HG03342 (cell line): Measurements from ENCODE around the gene SAPCD2.

ENCODE experiments used
- ATAC-seq: cut with Tn5 transposase; IDR thresholded peaks from one replicate; pipeline ENCODE4 v1.9.1; 2021; ENCODE audit warnings: mild to moderate bottlenecking, moderate library complexity; ENCODE audit not compliant: unreplicated experiment

Gene SAPCD2

DNA sequence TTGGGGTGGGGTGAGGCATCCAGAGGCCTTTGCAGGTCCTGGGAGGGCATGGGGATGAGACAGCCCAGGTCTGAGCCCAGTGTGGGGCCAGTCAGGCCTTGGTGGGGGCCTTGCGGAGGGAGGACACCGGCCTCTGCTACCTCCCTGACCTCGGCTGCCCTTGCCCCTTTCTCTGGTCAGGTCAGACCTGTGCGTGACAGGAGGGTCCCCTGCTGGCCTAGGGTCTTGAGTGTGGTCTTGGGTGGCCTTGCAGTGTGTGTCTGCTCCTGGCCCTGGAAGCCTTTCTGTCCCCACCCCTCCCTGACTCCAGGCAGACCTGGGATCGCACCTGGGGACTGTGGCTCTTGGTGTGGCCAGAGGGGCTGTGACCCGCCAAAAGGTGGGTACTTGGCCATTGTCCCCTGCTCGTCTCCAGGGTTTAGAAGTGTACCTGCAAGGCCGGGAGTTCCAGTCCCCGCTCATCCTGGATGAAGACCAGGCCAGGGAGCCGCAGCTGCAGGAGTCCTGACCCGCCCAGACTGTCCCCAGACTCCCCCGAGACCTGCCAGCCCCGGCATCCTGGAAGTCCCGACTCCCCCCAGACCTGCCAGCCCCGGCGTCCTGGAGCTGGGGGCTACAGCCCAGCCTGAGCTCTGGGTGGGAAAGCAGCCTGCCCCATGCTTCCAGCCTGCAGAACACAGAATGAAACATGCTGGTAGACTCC is 12.0 kb upstream of the SAPCD2 start:
- ATAC-seq: no peak

DNA sequence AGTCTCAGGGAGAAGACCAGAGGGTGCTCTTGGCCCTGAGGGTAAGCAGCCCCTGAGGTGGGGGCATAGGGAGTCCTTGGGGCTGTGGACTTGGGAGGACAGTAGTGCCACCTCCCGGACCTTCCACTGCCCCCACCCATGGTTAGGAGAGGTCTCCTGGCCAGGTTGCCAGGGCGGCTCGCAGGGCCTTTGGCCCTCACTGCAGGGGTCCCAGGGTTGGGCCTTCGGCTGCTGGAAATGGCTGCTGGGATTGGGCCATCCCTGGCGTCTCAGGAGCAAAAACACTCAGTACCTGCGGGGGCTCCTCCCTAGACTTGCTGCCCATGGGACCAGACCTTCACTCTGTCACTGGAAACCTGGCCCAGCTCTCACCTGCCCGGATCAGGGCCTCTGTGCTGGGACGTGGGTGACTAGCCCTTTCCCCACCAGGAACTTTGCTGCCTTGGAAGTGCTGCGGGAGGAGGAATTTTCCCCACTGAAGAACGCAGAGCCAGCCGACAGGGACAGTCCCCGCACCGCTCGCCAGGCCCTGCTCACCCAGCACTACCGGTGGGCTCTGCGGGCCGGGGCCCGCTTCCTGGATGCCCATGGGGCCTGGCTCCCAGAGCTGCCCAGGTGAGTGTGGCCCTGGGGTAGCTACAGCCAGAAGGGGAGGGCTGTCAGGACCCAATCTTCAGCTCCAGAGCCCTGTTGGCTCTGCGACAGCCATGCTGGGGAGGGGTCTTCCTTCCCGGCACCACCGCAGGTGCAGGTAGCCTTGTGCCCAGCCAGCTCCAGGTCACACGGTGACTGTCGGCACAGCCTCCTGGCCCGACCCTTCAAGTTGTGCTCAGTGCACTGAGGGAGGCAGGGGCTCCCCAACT is 10.1 kb upstream of the SAPCD2 start:
- no peak for ATAC-seq

DNA sequence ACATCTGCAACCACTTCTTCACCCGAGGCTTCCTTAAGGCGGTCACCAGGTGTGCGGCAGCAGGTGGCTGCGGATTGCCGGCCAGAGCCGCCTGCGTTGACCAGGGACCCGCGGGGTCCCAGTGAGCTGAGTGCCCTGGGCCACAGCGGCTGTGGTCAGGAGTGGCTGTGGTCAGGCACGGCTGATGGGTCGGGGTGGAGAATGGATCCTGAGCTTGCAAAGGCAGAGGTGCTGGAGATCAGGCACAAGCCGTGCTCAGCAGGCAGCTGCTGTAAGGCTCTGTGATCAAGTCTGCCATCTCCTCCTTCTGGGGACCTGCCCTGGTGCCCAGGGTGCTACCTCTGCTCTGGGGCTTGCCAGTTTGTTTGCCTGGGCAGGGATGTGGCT is 9.0 kb upstream of the SAPCD2 start:
- no peak for ATAC-seq

DNA sequence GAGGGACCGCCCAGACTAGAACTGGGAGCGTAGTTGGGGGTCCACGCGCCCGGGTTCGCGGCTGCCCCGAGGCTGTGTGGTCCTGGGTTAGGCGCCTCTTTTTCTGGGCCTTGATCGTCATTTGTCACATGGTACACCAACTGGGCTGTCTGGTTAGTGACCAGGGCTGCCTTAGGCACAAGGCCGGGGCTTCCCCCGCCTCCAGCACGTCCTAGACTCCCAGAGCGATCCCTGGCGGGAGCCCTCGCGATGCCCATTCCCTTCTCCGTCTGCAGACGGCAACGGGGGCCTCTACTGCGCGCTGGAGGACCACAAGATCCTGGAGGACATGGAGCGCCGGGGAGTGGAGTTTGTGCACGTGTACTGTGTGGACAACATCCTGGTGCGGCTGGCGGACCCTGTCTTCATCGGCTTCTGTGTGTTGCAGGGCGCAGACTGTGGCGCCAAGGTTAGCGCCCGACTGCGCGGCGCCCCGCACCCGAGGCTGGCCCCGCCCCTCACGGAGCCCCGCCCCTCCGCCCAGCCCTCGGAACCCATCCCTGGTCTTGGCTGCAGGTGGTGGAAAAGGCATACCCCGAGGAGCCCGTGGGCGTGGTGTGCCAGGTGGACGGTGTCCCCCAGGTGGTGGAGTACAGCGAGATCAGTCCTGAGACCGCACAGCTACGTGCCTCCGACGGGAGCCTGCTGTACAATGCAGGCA is 8.5 kb upstream of the SAPCD2 start:
- no peak for ATAC-seq

DNA sequence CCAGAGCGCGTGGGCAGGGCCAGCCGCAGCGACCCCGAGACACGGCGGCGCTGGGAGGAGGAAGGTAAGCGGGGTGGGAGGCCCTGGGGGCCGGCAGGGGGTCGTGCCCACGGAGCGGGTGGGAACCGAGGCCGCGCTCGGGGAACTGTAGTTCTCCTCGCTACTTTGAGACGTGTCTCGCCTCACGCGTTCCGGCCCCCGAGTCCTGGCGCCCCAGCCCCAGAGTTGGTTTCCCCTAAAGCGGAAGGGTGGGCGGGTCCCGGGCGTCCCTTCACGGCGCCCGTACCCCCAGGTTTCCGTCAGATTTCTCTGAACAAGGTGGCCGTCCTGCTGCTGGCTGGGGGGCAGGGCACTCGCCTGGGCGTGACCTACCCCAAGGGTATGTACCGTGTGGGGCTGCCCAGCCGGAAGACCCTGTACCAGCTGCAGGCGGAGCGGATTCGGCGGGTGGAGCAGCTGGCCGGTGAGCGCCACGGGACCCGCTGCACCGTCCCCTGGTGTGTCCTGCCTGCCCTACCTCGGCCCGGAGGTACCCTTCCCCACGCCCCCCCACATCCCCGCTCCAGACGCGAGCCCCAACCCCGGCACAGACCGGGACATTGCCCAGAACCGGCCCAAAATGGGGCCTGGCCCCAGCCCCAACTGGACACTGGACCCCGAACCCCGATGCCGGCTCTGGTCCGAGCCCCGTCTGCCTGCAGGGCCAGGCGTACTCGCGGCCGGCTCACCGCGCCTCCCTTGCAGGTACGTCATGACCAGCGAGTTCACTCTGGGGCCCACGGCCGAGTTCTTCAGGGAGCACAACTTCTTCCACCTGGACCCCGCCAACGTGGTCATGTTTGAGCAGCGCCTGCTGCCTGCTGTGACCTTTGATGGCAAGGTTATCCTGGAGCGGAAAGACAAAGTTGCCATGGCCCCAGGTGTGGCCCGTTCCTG is 7.7 kb upstream of the SAPCD2 start:
- peak; percentile 27 for ATAC-seq

DNA sequence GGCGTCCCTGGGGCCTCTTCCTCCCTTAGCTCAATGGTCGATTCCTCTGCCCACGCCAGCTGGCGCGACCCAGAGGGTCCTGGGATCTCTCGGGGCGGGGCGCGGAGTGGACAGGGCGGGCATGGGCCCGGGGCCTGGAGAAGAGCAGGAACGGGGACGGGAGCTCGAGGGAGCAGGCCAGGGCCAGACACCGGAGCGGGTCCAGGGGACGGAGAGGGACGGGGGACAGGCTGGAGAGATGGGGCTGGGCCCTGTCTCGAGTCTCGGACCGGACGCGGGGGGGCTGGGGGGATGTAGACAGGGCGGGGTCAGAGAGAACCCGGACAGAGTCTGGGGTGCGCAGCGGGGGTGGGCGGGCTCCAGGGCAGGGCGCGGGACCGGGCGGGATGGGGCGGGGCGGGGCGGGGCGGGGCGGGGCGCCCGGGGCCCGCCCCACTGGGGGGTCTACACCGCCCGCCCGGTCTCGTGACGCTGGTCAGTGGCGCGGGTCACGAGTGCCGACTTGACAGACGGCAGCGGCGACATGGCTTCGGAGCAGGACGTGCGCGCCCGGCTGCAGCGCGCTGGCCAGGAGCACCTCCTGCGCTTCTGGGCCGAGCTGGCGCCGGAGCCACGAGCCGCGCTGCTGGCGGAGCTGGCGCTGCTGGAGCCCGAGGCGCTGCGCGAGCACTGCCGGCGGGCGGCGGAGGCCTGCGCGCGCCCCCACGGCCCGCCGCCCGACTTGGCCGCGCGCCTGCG is 6.8 kb upstream of the SAPCD2 start, which contains the start of gene UAP1L1:
TSS of gene UAP1L1 (plus strand) at position 508 of the 738 bp plus-strand sequence. CDS start at position 524, 16 bp downstream.
- peak; percentile 45 for ATAC-seq

DNA sequence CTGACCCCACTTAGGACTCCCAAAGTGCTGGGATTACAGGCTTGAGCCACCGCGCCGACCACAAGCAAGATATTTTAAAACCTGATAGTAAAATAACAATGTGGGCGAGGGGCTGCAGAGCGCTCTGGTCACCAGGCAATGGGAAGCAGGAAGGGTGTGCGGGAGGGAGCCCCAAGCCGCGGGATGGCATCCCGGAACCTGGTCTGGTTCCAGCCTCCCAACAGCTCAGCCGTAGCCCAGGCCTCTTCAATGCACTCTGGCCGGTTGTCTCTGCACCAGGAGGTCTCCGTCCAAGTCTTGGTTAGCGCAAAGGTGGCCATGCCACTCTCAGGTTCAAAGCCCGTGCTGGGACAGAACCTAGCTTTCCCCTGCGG is 6.3 kb upstream of the SAPCD2 start:
- ATAC-seq: no peak

DNA sequence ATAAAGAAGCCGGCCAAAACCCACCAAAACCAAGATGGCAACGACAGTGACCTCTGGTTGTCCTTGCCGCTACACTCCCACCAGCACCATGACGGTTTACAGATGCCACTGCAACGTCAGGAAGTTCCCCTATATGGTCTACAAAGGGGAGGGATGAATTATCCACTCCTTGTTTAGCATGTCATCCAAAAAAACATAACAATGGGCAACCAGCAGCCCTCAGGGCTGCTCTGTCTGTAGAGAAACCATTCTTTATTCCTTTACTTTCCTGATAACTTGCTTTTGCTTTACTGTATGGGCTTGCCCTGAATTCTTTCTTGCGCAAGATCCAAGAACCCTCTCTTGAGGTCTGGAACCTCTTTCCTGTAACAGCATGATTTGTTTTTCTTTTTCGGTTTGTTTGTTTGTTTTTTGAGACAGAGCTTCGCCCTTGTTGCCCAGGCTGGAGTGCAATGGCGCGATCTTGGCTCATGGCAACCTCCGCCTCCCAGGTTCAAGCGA is 5.0 kb upstream of the SAPCD2 start:
- no peak for ATAC-seq

DNA sequence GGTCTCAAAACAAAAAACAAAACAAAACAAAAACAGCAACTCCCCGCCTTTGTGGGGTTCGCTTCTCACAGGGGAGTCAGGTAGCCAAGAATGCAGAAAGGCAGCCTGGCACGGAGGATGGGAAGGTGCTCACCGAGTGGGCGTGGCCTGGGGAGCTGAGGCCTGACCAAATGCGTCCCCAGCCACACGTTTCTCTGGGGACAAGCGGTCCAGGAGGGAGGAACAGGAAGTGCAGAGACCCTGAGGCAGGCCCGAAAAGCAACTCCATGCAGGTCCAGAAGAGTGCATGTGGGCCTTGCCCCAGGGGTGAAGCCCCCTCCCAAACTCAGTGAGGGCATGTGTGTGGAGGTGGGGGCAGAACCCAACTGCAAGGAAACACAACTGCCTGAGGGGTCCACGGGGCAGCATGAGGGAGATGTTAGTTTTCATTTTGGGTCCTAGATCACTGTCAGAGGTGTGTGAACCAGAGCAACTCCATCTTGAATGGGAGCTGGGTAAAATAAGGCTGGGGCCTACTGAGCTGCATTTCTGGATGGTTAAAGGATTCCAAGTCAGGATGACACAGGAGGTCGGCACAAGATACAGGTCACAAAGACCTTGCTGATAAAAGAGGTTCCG is 4.4 kb upstream of the SAPCD2 start:
- no peak for ATAC-seq

DNA sequence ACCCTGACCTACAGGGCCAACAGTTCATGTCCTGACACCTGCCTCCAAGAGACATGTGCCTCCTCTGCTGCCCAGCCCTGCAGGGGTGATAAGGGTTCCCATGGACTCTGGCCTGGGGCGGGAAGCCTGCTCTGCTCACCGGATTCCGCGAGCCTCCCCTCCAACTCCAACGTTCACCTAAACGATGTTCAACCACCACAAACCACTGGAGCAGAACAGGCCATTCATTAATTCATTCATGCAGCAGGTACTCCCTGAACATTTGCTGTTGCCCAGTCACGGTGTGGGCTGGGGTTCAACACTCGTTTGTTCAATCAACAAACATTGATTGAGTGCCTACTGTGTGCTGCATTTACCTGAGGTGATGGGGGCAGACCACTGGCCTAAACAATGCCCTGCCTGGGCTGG is 3.6 kb upstream of the SAPCD2 start:
- ATAC-seq: no peak

DNA sequence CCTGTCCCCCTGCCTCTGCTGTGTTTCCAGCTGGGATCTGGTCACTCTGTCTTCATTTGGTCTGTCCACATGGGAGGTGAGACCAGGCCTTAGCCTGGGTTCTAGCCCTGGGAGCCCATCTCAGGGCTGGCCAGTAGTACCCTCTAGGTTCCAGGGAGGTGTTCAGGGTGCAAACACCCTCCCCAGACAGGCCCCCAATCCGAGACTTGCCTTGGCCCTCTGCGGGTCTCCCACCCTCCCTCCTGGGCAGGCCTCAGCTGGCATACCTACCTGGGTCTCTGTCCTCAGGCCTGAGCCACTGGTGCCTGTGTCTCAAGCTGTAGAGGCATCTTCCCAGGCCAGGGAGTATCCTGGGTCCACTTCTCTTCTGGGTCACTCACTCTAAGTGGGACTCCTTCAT is 925 bp upstream of the SAPCD2 start:
- ATAC-seq: no peak

DNA sequence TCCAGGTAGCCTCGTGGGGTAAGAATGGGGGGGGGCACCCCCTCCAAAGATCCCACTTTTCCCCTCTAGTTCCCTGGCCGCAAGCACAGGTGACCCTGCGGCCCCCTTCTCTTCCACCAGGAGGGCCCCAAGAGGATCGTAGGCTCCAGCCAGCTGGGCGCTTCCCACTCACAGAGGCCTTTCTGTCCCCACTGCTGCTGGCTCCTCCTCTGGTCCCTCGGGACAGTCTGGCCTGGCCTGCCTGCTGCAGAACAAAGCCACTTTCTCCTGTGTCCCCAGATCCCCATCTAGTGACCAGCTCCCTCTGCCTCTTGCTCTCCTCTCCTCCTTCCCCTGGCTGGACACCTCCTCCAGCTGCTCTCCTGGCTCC is 534 bp upstream of the SAPCD2 start:
- ATAC-seq: peak; percentile 7

DNA sequence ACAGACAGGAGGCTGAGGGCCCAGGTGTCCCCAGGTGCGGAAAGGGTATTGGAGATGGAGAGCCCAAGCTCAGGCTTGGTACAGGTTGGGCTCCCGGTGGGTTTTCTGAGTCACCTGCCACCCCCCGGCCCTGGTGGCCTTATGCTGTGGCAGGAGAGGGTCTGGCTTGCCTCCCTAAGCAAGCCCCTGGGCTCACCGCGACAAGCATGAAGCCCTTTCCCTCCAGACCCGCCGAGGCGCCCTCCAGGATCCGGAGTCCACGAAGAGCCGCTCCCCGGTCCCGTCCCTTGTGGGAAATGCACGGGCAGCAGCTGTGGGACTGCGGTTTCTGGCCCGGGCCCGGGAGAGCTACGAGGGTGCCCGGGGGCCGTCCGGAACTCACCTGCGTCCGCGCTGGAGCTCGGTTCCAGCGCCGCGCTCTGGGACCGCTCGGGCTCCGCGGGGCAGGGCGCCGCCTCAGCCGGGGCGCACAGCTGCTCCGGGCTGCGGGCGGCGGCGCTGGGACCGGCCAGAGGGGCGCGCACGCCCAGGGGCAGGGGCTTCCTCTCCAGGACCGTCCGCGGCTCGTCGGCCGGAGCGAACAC is 757 bp downstream of the SAPCD2 start:
- peak; percentile 14 for ATAC-seq

DNA sequence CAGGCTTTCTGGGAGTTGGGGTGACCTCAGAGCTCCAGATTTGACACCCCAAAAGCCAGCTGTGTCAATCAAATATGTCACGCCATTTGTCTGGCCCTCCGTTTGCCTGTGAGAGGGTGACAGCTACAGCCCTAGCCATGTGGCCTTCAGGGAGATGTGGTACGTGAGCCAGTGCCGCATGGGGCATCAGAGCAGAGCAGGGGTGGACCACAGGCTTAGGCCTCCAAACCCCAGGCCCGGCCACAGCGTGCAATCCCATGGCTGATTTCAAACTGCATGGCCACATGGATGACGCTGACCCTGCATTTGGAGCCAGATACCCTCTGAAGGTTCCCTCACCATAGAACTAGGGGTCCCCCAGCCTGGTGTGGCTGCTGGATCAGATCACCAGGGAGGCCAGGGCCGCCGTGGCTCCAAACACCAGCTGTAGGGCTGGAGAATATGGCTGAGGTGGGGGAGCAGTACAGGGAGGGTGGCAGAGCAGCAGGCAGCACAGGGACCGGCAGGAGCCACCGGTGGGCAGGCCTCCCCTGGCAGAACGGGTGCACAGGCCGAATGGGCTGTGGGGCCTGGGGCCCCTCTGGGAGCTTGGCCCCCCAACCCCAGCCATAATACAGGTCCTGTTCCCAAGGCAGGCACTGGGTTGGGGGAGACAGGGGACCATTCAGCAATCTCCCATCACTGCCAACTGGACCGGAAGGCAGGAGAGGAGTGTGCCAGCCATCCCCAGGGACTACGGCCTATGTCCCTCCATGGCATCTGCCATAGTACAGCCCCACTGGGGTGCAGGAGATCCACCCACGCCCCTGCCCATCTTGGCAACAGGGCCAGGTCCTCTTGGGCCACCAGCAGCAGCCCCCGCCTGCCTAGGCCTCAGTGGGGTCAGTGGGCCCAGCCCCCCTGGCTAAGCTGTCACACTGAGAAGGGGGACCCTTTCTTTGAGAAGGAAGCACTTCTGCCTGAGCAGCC is 1.5 kb downstream of the SAPCD2 start:
- ATAC-seq: no peak

DNA sequence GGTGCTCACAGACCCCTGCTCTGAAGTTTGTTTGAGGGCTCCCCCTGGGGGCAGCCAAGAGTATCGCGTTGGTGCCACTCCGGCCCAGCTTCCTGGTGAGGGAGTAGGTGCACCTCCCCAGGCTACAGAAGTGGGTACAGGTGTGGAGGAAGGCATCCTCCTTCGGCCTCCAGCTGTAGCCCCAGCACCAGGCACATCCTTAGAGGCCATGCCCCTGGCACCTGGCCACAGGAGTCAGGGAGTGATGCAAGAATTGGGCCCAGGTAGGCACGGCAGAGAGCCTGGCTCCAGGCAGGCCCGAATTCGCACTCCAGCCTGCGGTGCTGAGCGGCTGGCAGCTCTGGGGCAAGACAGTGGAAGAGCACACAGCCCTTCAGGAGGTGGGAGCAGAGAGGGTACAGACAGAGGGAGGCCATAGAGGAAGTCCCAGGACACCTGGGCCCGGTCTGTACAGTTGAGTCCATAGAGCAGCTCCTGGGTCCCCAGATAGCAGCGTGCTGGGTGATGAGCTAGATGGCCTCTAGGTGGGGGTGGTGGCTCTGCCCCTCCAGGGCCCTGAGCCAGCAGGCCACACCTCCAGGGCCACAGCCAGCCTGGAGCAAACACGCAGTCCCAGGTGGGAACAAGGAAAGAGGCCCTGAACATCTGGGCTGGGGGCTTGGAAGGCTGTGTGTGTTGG is 2.4 kb downstream of the SAPCD2 start:
- ATAC-seq: no peak

DNA sequence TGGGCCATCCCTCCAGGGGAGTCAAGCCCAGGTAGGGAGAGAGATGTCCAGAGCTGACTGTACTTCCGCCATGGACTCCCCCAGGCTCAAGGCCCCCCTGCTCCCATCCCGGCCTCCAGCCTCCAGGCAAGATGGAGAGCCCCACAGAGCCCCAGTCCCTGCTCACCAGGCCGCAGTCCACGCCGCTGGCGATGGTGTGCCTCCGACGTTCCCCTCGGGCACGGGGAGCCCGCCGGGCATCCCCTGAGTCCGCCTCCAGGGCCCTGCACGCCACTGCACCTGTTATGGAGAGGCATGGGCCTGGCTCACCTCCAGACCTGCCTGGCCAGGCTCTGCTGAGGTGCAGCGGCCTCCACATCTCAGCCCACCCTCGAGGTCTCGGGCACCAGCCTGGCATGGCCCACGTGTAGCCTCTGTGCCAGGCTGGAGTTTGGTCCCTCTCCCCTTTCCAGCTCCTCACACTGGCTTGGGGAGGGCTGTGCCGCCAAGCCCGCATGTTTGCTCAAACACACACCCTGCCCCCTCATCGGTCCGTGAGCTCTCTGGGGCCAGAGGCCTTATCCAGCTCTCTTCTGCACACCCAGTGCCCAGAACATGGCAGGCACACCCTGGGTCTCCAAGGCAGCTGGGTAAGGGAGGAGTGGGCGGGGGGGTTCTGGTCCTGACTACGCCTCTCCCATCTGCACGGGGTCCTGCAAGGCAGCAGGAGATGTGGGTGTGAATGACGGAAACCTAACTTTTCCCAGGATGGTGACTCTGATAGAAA is 4.1 kb downstream of the SAPCD2 start:
- no peak for ATAC-seq
